ENCODE measurements around the gene ATP6V1G1.

- TF ChIP-seq, protein P1, sequence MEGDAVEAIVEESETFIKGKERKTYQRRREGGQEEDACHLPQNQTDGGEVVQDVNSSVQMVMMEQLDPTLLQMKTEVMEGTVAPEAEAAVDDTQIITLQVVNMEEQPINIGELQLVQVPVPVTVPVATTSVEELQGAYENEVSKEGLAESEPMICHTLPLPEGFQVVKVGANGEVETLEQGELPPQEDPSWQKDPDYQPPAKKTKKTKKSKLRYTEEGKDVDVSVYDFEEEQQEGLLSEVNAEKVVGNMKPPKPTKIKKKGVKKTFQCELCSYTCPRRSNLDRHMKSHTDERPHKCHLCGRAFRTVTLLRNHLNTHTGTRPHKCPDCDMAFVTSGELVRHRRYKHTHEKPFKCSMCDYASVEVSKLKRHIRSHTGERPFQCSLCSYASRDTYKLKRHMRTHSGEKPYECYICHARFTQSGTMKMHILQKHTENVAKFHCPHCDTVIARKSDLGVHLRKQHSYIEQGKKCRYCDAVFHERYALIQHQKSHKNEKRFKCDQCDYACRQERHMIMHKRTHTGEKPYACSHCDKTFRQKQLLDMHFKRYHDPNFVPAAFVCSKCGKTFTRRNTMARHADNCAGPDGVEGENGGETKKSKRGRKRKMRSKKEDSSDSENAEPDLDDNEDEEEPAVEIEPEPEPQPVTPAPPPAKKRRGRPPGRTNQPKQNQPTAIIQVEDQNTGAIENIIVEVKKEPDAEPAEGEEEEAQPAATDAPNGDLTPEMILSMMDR (conservative IDR thresholded peaks at IDR 0.05): no peak
- TF ChIP-seq ZFX (IDR thresholded peaks at IDR 0.05): no peak
Observed at GRCh38 chr9:114634387-114634786, 46.8 kb downstream of the ATP6V1G1 start.
